ENCODE data around the gene OPA3.

OPA3 gene

GRCh38 chr19:45500918-45501729 lies 83.5 kb downstream of the OPA3 start:
- no peak for DNase-seq

DNA sequence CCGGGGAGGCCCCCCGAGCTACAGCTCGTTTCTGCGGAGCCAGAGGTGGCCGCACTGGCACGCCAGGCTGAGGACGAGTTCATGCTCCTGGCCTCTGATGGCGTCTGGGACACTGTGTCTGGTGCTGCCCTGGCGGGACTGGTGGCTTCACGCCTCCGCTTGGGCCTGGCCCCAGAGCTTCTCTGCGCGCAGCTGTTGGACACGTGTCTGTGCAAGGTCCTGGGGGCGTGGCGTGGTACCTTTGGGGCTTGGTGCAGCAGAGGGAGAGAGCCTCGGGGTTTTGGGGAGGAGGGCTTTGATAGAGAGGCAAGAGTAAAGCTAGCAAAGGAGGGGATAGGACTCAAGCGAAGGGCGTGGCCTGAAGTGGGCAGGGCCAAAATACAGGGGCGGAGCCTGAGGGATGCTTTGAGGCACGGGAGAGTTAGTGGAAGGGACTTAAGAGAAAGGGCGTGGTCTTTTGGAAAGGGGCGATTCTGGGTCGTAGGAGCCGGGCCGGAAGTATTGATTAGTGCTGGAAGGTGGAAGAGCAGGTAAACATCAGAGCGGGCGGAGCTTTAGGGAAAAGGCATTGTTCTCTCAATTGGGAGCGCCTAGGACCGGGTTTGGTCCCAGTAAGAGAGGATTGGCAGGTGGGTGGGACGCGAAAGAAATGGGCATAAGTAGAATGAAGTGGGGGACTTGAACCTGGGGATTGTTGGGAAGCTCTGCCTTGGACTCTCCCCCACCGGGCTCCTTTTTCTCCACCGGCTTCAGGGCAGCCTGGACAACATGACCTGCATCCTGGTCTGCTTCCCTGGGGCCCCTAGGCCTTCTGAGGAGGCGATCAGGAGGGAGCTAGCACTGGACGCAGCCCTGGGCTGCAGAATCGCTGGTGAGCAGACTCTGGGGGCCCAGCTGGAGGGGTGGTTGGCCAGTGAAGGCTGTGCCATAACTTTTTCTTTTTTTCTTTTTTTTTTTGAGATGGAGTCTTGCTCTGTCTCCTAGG lies 85.1 kb downstream of the OPA3 start:
- DNase-seq = no peak

DNA sequence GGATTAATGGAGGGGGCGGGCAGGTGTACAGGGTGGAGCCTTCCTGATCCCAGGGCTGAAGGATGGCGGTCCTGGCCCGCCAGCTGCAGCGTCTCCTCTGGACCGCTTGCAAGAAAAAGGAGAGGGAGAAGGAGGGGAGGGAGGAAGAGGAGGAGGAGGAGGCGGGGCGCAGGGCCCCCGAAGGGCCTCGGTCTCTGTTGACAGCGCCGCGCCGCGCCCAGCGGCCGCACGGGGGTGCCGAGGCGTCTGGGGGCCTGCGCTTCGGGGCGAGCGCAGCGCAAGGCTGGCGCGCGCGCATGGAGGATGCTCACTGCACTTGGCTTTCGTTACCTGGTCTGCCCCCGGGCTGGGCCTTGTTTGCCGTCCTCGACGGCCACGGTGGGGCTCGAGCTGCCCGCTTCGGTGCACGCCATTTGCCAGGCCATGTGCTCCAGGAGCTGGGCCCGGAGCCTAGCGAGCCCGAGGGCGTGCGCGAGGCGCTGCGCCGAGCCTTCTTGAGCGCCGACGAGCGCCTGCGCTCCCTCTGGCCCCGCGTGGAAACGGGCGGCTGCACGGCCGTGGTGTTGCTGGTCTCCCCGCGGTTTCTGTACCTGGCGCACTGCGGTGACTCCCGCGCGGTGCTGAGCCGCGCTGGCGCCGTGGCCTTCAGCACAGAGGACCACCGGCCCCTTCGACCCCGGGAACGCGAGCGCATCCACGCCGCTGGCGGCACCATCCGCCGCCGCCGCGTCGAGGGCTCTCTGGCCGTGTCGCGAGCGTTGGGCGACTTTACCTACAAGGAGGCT lies 86.0 kb downstream of the OPA3 start, which contains the start of gene PPM1N:
TSS of gene PPM1N (plus strand) at position 33 of the 785 bp plus-strand sequence. CDS start at position 63, 30 bp downstream.
- DNase-seq = no peak

- DNase-seq = no peak
These were observed 86.8 kb downstream of the OPA3 start for GRCh38 chr19:45497791-45498190.

GRCh38 chr19:45496349-45496953 lies 88.2 kb downstream of the OPA3 start:
- DNase-seq = no peak

DNA sequence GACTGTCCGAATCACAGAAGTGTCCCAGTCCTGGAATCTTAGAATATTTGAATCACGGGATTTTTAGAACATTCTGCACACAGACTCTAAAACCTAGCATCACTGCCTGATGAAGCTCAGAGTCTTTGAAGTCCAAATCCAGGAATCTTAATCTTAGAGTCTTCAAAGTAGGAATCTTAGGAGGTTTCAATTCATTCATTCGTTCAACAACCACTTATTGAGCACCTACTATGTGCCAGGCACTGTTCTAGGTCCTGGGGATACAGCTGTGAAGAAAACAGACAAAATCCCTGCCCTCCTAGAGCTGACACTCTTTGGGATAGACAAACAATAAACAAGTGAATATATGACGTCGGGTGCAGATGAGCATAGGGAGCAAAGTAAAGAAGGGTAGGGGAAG lies 89.4 kb downstream of the OPA3 start:
- no peak for DNase-seq

GRCh38 chr19:45494261-45494916 lies 90.2 kb downstream of the OPA3 start:
- no peak for DNase-seq

GRCh38 chr19:45492627-45493470 lies 91.8 kb downstream of the OPA3 start:
- DNase-seq = no peak

GRCh38 chr19:45492137-45492626 lies 92.4 kb downstream of the OPA3 start:
- no peak for DNase-seq

- no peak for DNase-seq
These were observed 95.3 kb downstream of the OPA3 start for GRCh38 chr19:45489216-45489855.

- DNase-seq = no peak
These were observed 95.9 kb downstream of the OPA3 start for GRCh38 chr19:45488708-45489107.

- DNase-seq = peak; percentile 79
These were observed 99.1 kb downstream of the OPA3 start for GRCh38 chr19:45485305-45486077.

DNA sequence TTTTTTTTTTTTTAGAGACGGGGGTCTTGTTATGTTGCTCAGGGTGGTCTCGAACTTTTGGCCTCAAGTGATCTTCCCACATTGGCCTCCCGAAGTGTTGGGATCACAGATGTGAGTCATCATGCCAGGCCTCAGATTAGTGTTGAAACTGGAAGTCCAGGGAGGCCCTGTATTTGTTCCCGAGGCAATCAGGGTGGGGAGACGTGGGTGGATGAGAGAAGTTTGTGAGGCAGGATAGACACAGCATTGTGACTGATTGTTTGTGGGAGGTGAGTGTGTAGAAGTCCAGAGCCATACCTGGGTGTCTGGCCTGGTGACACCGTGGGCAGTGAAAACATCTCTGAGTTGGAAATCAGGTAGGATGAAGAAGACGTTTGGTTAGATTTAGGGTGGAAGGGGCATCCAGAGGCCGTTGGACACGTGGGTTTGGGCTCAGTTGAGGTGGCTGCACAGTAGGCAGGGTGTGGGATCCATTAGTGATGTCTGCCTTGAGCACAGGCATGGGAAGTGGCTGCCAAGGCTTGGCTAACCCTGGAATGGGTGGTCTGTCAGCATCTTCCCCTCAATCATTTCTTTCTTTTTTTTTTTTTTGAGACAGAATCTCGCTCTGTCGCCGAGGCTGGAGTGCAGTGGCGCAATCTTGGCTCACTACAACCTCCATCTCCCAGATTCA lies 100.2 kb downstream of the OPA3 start:
- DNase-seq = no peak

DNA sequence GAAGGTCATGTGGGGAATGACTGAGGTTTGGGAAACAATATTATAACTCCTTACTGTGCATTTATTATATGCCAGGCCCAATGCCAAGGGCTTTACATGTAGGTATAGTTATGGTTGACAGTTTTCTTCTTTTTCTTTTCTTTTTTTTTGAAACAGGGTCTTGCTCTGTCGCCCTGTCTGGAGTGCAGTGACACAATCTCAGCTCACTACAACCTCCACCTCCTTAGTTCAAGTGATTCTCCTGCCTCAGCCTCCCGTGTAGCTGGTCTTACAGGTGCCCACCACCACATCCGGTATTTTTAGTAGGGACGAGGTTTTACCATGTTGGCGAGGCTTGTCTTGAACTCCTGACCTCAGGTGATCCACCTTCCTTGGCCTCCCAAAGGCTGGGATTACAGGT lies 101.6 kb downstream of the OPA3 start:
- DNase-seq = no peak

DNA sequence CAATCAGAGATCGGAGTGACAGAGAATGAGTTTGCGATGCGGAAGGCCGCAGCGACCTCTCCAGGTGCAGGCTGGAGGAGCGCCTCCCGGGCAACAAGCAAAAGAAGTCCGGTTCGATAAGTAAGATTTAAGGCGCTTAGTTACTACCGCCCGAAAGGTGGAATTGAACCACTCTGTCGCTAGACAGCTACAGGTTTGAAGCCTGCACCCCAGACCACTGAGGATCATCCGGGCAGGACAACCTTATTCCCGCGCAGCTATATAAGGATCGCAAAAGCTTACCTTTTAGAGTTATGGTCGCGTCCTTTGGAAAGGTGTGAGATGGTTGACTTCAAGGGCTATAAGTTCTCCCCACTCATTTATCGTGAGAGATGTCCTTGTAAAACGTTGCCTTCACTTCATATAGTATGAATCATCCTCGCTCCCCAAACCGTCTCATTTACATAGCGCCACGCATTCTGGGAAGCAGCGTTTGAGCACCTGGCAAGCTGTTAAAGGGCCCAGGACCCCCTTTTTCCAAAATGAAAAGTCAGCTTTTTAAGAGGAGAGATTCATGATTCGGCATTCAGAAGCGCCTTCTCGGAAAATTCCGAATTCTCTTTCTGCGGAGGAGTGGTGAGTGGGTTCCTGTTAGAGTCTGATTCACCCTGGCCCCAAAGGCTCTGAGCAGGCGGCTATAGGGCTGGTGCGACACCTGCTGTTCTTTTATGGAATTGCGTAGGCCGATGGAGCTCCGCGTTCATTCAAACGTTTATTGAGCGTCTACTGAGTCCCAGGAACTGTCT lies 106.0 kb downstream of the OPA3 start:
- DNase-seq = peak; percentile 81

DNA sequence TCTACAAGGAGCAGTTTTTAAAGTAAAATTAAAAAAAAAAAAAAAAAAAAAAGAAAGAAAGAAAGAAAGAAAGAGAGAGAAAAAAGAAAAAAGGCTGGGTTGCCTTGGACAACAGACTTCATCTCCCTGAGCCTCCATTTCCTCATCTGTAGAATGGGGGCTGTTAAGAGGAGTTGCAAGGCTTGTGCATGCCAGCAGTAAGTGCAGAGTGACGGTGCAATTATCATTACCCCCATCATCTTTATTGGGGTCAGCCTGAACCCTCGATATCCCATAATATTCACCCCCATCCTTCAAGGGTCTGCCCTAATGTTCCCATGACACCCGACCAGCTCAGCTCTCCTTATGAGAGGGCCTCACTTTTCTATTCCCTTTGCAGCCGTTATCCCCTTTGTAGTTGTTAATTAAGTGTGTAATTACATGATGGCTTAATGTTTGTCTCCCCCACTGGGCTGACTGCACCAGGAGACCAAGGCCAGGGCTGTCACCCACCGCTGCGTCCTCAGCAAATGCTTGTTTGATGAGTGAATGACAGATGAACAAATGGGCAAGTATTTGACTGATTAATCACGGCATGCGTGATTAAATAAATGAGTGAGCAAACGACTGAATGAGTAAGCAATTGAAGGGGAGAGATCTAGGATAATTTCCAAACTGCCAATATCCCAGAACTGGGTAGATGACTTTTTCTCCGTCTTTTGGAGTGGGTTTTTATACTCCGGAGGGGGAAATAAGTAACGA lies 106.7 kb downstream of the OPA3 start:
- no peak for DNase-seq

Measured in NCI-H2081 treated with DMSO at 0.1 percent for 48 hours (cell line).